SK-N-SH treated with all-trans-retinoic acid at 6 μM for 48 hours (cell line): ENCODE data around the gene IFI6.

Experiments
- ARNTL ChIP-seq: fragments of 450-650 bp; formaldehyde crosslinking; IDR thresholded peaks from 2 replicates; pipeline ENCODE4 v1.5.0; 2020; ENCODE audit warnings: low read depth, mild to moderate bottlenecking, moderate library complexity, borderline replicate concordance
- BACH2 ChIP-seq: fragments of 250-450 bp; sonication (Bioruptor Pico); IDR thresholded peaks from 2 replicates; pipeline ENCODE4 v1.9.0; 2021; ENCODE audit warnings: mild to moderate bottlenecking, borderline replicate concordance
- CSDC2 ChIP-seq: fragments of 250-450 bp; sonication (Bioruptor Pico); IDR thresholded peaks from 2 replicates; pipeline ENCODE4 v1.5.0; 2020; ENCODE audit warnings: mild to moderate bottlenecking, moderate library complexity
- ESRRG ChIP-seq: fragments of 250-450 bp; sonication (Bioruptor Pico); IDR thresholded peaks from 2 replicates; pipeline ENCODE4 v1.6.1; 2021; ENCODE audit warnings: mild to moderate bottlenecking
- GLIS3 ChIP-seq: fragments of 250-450 bp; sonication (Bioruptor Pico); IDR thresholded peaks from 2 replicates; pipeline ENCODE4 v1.5.0; 2020; ENCODE audit warnings: mild to moderate bottlenecking, moderate library complexity
- PPARA ChIP-seq: fragments of 250-450 bp; sonication (Bioruptor Pico); IDR thresholded peaks from 2 replicates; pipeline ENCODE4 v1.5.0; 2020; ENCODE audit warnings: mild to moderate bottlenecking, borderline replicate concordance
- RARB ChIP-seq: fragments of 250-450 bp; sonication (Bioruptor Pico); IDR thresholded peaks from 2 replicates; pipeline ENCODE4 v1.8.0; 2021; ENCODE audit warnings: mild to moderate bottlenecking, moderate library complexity
- SNAI2 ChIP-seq: fragments of 250-450 bp; sonication (Bioruptor Pico); IDR thresholded peaks from 2 replicates; pipeline ENCODE4 v1.5.0; 2020; ENCODE audit warnings: mild to moderate bottlenecking, moderate library complexity
- ZC3H10 ChIP-seq: fragments of 250-450 bp; sonication (Bioruptor Pico); IDR thresholded peaks from 2 replicates; pipeline ENCODE4 v1.5.1; 2021; ENCODE audit warnings: mild to moderate bottlenecking, moderate library complexity
- ZFP30 ChIP-seq: fragments of 450-650 bp; formaldehyde crosslinking; IDR thresholded peaks from 2 replicates; pipeline ENCODE4 v1.5.0; 2022; ENCODE audit warnings: mild to moderate bottlenecking, moderate library complexity
- TF ChIP-seq, protein P1 (sequence below): fragments of 250-450 bp; sonication (Bioruptor Pico); IDR thresholded peaks from 2 replicates; pipeline ENCODE4 v1.8.0; 2020; ENCODE audit warnings: mild to moderate bottlenecking, moderate library complexity, borderline replicate concordance
- TF ChIP-seq, protein P2 (sequence below): fragments of 250-450 bp; sonication (Bioruptor Pico); IDR thresholded peaks from 2 replicates; pipeline ENCODE4 v1.5.1; 2020; ENCODE audit warnings: low read depth, mild to moderate bottlenecking, moderate library complexity
- TF ChIP-seq, protein P3 (sequence below): fragments of 250-450 bp; sonication (Bioruptor Pico); IDR thresholded peaks from 2 replicates; pipeline ENCODE4 v1.5.0; 2020; ENCODE audit warnings: mild to moderate bottlenecking, moderate library complexity
- TF ChIP-seq, protein P4 (sequence below): fragments of 250-450 bp; sonication (Bioruptor Pico); IDR thresholded peaks from 2 replicates; pipeline ENCODE4 v1.8.0; 2021; ENCODE audit warnings: low read depth, mild to moderate bottlenecking, moderate library complexity, borderline replicate concordance

DNA sequence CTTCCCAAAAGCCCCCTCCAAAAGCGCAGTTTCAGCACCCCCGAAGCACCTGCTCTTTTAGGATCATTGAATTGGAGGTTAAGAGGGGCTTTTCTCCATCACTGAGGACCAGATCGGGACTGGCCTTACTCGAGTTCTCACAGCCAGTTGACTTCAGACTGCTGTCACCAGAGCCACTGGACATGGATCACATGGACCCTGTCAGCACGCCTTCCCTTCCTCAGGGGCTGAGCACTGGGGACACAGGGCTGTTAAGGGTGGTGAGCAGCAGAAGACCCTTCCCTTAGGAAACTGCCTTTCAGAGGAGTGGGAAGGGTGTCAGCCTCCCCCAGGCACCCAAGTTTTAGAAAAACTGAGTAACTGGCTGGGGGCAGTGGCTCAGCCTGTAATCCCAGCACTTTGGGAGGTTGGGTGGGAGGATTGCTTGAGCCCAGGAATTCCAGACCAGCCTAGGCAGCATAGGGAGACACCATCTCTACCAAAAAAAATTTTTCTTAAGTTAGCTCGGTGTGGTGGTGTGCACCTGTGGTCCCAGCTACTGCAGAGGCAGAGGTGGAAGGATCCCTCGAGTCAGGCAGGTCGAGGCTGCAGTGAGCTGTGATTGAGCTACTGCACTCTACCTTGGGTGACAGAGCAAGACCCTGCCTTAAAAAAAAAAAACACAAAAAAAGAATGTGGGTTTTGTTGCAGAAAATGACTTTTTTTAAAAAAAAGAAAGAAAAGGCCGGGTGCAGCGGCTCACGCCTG is 36.4 kb downstream of the IFI6 start:
- TF ChIP-seq, protein P1, sequence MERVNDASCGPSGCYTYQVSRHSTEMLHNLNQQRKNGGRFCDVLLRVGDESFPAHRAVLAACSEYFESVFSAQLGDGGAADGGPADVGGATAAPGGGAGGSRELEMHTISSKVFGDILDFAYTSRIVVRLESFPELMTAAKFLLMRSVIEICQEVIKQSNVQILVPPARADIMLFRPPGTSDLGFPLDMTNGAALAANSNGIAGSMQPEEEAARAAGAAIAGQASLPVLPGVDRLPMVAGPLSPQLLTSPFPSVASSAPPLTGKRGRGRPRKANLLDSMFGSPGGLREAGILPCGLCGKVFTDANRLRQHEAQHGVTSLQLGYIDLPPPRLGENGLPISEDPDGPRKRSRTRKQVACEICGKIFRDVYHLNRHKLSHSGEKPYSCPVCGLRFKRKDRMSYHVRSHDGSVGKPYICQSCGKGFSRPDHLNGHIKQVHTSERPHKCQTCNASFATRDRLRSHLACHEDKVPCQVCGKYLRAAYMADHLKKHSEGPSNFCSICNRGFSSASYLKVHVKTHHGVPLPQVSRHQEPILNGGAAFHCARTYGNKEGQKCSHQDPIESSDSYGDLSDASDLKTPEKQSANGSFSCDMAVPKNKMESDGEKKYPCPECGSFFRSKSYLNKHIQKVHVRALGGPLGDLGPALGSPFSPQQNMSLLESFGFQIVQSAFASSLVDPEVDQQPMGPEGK (CRISPR knock-in tag): no peak
- TF ChIP-seq RARB: no peak
- TF ChIP-seq ARNTL (CRISPR knock-in tag): no peak
- TF ChIP-seq SNAI2 (CRISPR knock-in tag): no peak
- no peak for TF ChIP-seq ZFP30 (CRISPR knock-in tag)
- TF ChIP-seq, protein P2, sequence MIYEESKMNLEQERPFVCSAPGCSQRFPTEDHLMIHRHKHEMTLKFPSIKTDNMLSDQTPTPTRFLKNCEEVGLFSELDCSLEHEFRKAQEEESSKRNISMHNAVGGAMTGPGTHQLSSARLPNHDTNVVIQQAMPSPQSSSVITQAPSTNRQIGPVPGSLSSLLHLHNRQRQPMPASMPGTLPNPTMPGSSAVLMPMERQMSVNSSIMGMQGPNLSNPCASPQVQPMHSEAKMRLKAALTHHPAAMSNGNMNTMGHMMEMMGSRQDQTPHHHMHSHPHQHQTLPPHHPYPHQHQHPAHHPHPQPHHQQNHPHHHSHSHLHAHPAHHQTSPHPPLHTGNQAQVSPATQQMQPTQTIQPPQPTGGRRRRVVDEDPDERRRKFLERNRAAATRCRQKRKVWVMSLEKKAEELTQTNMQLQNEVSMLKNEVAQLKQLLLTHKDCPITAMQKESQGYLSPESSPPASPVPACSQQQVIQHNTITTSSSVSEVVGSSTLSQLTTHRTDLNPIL: no peak
- TF ChIP-seq BACH2 (CRISPR knock-in tag): no peak
- TF ChIP-seq GLIS3 (CRISPR knock-in tag): no peak
- no peak for TF ChIP-seq ESRRG (CRISPR knock-in tag)
- TF ChIP-seq CSDC2: no peak
- TF ChIP-seq, protein P3, sequence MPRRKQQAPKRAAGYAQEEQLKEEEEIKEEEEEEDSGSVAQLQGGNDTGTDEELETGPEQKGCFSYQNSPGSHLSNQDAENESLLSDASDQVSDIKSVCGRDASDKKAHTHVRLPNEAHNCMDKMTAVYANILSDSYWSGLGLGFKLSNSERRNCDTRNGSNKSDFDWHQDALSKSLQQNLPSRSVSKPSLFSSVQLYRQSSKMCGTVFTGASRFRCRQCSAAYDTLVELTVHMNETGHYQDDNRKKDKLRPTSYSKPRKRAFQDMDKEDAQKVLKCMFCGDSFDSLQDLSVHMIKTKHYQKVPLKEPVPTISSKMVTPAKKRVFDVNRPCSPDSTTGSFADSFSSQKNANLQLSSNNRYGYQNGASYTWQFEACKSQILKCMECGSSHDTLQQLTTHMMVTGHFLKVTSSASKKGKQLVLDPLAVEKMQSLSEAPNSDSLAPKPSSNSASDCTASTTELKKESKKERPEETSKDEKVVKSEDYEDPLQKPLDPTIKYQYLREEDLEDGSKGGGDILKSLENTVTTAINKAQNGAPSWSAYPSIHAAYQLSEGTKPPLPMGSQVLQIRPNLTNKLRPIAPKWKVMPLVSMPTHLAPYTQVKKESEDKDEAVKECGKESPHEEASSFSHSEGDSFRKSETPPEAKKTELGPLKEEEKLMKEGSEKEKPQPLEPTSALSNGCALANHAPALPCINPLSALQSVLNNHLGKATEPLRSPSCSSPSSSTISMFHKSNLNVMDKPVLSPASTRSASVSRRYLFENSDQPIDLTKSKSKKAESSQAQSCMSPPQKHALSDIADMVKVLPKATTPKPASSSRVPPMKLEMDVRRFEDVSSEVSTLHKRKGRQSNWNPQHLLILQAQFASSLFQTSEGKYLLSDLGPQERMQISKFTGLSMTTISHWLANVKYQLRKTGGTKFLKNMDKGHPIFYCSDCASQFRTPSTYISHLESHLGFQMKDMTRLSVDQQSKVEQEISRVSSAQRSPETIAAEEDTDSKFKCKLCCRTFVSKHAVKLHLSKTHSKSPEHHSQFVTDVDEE: no peak
- TF ChIP-seq, protein P4, sequence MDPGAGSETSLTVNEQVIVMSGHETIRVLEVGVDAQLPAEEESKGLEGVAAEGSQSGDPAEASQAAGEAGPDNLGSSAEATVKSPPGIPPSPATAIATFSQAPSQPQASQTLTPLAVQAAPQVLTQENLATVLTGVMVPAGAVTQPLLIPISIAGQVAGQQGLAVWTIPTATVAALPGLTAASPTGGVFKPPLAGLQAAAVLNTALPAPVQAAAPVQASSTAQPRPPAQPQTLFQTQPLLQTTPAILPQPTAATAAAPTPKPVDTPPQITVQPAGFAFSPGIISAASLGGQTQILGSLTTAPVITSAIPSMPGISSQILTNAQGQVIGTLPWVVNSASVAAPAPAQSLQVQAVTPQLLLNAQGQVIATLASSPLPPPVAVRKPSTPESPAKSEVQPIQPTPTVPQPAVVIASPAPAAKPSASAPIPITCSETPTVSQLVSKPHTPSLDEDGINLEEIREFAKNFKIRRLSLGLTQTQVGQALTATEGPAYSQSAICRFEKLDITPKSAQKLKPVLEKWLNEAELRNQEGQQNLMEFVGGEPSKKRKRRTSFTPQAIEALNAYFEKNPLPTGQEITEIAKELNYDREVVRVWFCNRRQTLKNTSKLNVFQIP: no peak
- TF ChIP-seq ZC3H10: no peak
- no peak for TF ChIP-seq PPARA
